Measurements from ENCODE around the gene MKKS.

Gene MKKS

GRCh38 chr20:10370091-10370887 is 63.7 kb downstream of the MKKS start:
- Mint-ChIP-seq H3K4me1 (no peaks in the 10 kb centered on the region), H3K27ac (no peak overlapping the region)
- no peak for ATAC-seq

GRCh38 chr20:10369723-10370090 is 64.3 kb downstream of the MKKS start:
- Mint-ChIP-seq H3K27ac (no peak overlapping the region), H3K9me3 (no peaks in the 10 kb centered on the region), H3K4me3 (no peak overlapping the region), H3K4me1 (no peaks in the 10 kb centered on the region), H3K36me3 (no peaks in the 10 kb centered on the region)
- DNase-seq (ENCODE audit: low spot score in 2 of 2), result no peak
- ATAC-seq, result no peak

More at GRCh38 chr20:10370091-10370887, 63.7 kb downstream of the MKKS start:
- no peak for DNase-seq (ENCODE audit: low spot score in 2 of 2)
- Mint-ChIP-seq H3K36me3 (no peaks in the 10 kb centered on the region), H3K9me3 (no peaks in the 10 kb centered on the region), H3K4me3 (no peak overlapping the region)

GRCh38 chr20:10368702-10369041 is 65.3 kb downstream of the MKKS start:
- ATAC-seq (no peak), DNase-seq (ENCODE audit: low spot score in 2 of 2) (no peak)
- no peaks in the 10 kb centered on the region for H3K9me3 Mint-ChIP-seq
- H3K4me3 Mint-ChIP-seq, result no peak overlapping the region
- no peak overlapping the region for H3K27ac Mint-ChIP-seq
- H3K4me1 Mint-ChIP-seq, result no peaks in the 10 kb centered on the region
- no peaks in the 10 kb centered on the region for H3K36me3 Mint-ChIP-seq

GRCh38 chr20:10367943-10368701 is 65.9 kb downstream of the MKKS start:
- Mint-ChIP-seq H3K27ac (no peak overlapping the region), H3K36me3 (no peaks in the 10 kb centered on the region), H3K4me1 (no peaks in the 10 kb centered on the region), H3K9me3 (no peaks in the 10 kb centered on the region), H3K4me3 (no peak overlapping the region)
- DNase-seq (ENCODE audit: low spot score in 2 of 2) (no peak), ATAC-seq (no peak)

- no peak for DNase-seq (ENCODE audit: low spot score in 2 of 2)
- no peak for ATAC-seq
- no peak overlapping the region for H3K4me3 Mint-ChIP-seq
- H3K4me1 Mint-ChIP-seq, result no peaks in the 10 kb centered on the region
- H3K36me3 Mint-ChIP-seq, result no peaks in the 10 kb centered on the region
- H3K27ac Mint-ChIP-seq, result no peak overlapping the region
- no peaks in the 10 kb centered on the region for H3K9me3 Mint-ChIP-seq
These were observed 66.4 kb downstream of the MKKS start for GRCh38 chr20:10367693-10367942.

GRCh38 chr20:10366898-10367692 is 66.9 kb downstream of the MKKS start:
- no peaks in the 10 kb centered on the region for H3K36me3 Mint-ChIP-seq
- ATAC-seq (no peak), DNase-seq (ENCODE audit: low spot score in 2 of 2) (no peak)
- no peaks in the 10 kb centered on the region for H3K4me1 Mint-ChIP-seq
- H3K27ac Mint-ChIP-seq, result no peak overlapping the region
- H3K4me3 Mint-ChIP-seq, result no peak overlapping the region
- no peaks in the 10 kb centered on the region for H3K9me3 Mint-ChIP-seq

GRCh38 chr20:10362674-10363073 is 71.3 kb downstream of the MKKS start:
- Mint-ChIP-seq H3K27ac (no peak overlapping the region), H3K36me3 (no peaks in the 10 kb centered on the region), H3K4me3 (no peak overlapping the region), H3K9me3 (no peaks in the 10 kb centered on the region), H3K4me1 (no peaks in the 10 kb centered on the region)
- no peak for DNase-seq (ENCODE audit: low spot score in 2 of 2)
- ATAC-seq, result no peak

GRCh38 chr20:10360878-10361277 is 73.1 kb downstream of the MKKS start:
- Mint-ChIP-seq H3K4me1 (no peaks in the 10 kb centered on the region), H3K4me3 (no peak overlapping the region), H3K9me3 (no peaks in the 10 kb centered on the region), H3K36me3 (no peaks in the 10 kb centered on the region), H3K27ac (no peak overlapping the region)
- DNase-seq (ENCODE audit: low spot score in 2 of 2) (no peak), ATAC-seq (peak; percentile 19)

- ATAC-seq (no peak), DNase-seq (ENCODE audit: low spot score in 2 of 2) (no peak)
- Mint-ChIP-seq H3K4me1 (no peaks in the 10 kb centered on the region), H3K27ac (no peak overlapping the region), H3K9me3 (no peaks in the 10 kb centered on the region), H3K36me3 (no peaks in the 10 kb centered on the region), H3K4me3 (no peak overlapping the region)
These were observed 74.4 kb downstream of the MKKS start for GRCh38 chr20:10359621-10360040.

GRCh38 chr20:10357974-10358373 is 76.0 kb downstream of the MKKS start:
- Mint-ChIP-seq H3K9me3 (no peaks in the 10 kb centered on the region), H3K4me3 (no peak overlapping the region), H3K4me1 (peaks cover 6% of the 10 kb centered on the region), H3K36me3 (no peaks in the 10 kb centered on the region), H3K27ac (no peak overlapping the region)
- no peak for ATAC-seq
- no peak for DNase-seq (ENCODE audit: low spot score in 2 of 2)

- Mint-ChIP-seq H3K9me3 (no peaks in the 10 kb centered on the region), H3K36me3 (no peaks in the 10 kb centered on the region), H3K27ac (no peak overlapping the region), H3K4me1 (peaks cover 13% of the 10 kb centered on the region), H3K4me3 (no peak overlapping the region)
- DNase-seq (ENCODE audit: low spot score in 2 of 2), result no peak
- ATAC-seq, result no peak
These were observed 76.8 kb downstream of the MKKS start for GRCh38 chr20:10357061-10357708.

GRCh38 chr20:10356628-10357027 is 77.4 kb downstream of the MKKS start:
- no peak for ATAC-seq

GRCh38 chr20:10352934-10353824 is 80.8 kb downstream of the MKKS start:
- no peak for ATAC-seq

More at GRCh38 chr20:10356628-10357027, 77.4 kb downstream of the MKKS start:
- H3K4me1 Mint-ChIP-seq, result peaks cover 16% of the 10 kb centered on the region
- no peak overlapping the region for H3K27ac Mint-ChIP-seq
- DNase-seq (ENCODE audit: low spot score in 2 of 2), result no peak
- H3K36me3 Mint-ChIP-seq, result no peaks in the 10 kb centered on the region
- H3K4me3 Mint-ChIP-seq, result no peak overlapping the region
- H3K9me3 Mint-ChIP-seq, result no peaks in the 10 kb centered on the region

More at GRCh38 chr20:10352934-10353824, 80.8 kb downstream of the MKKS start:
- Mint-ChIP-seq H3K9me3 (no peaks in the 10 kb centered on the region), H3K4me1 (peaks cover 30% of the 10 kb centered on the region), H3K27ac (peak overlapping the region; percentile 2), H3K36me3 (peaks cover 6% of the 10 kb centered on the region), H3K4me3 (no peak overlapping the region)
- no peak for DNase-seq (ENCODE audit: low spot score in 2 of 2)

Data from stimulated activated effector memory CD8-positive, alpha-beta T cell treated with anti-CD3 and anti-CD28 coated beads, Interleukin-12 subunit alpha, Interleukin-12 subunit beta, amount 100 ng/mL, for 72 hours (primary cell).